SU-DHL-6 (cell line): ENCODE results near the gene LRIT1.

Experiments
- H2AFZ ChIP-seq: fragments of 200-600 bp; sonication (generic); 2 replicates; pipeline ENCODE4 v1.6.1; 2014; ENCODE audit warnings: low read depth, mild to moderate bottlenecking, moderate library complexity, mixed read lengths, antibody characterized with exemption, low read length; ENCODE audit not compliant: severe bottlenecking
- H3F3A ChIP-seq: fragments of 200-600 bp; shearing (Covaris generic); 2 replicates; pipeline ENCODE4 v1.6.0; 2016; ENCODE audit warnings: antibody characterized with exemption, mild to moderate bottlenecking; ENCODE audit not compliant: insufficient read depth
- H3K27ac ChIP-seq: fragments of 200-600 bp; sonication (generic); 2 replicates; pipeline ENCODE4 v1.5.1; 2016; ENCODE audit warnings: low read depth, mild to moderate bottlenecking, low read length, moderate library complexity, mixed read lengths
- H3K27me3 ChIP-seq: fragments of 200-600 bp; sonication (generic), shearing (Covaris generic); 2 replicates; pipeline ENCODE4 v1.6.0; 2014; ENCODE audit warnings: mild to moderate bottlenecking, low read length
- H3K36me3 ChIP-seq: fragments of 200-600 bp; sonication (generic); 2 replicates; pipeline ENCODE4 v1.6.1; 2014; ENCODE audit warnings: mild to moderate bottlenecking, low read length, mixed read lengths
- H3K4me2 ChIP-seq: fragments of 300-600, 200-600 bp; shearing (Covaris generic), sonication (generic); 2 replicates; pipeline ENCODE4 v1.6.0; 2014; ENCODE audit warnings: low read length, low read depth, mild to moderate bottlenecking; ENCODE audit not compliant: poor library complexity, severe bottlenecking
- H3K4me3 ChIP-seq: fragments of 200-600 bp; sonication (generic); 2 replicates; pipeline ENCODE4 v1.5.1; 2014; ENCODE audit warnings: antibody characterized with exemption, low read length, mild to moderate bottlenecking, mixed read lengths; ENCODE audit not compliant: insufficient read depth, poor library complexity, severe bottlenecking
- H3K79me2 ChIP-seq: fragments of 200-600 bp; sonication (generic); 2 replicates; pipeline ENCODE4 v1.6.1; 2014; ENCODE audit warnings: mild to moderate bottlenecking, low read length, moderate library complexity; ENCODE audit not compliant: insufficient read depth
- H3K9ac ChIP-seq: fragments of 200-600 bp; sonication (generic); 2 replicates; pipeline ENCODE4 v1.7.0; 2014; ENCODE audit warnings: mild to moderate bottlenecking, low read length
- H3K9me2 ChIP-seq: fragments of 200-600 bp; sonication (generic); replicated peaks from 2 replicates; pipeline ENCODE4 v1.6.1; 2014; ENCODE audit warnings: low read length; ENCODE audit not compliant: insufficient read depth
- H3K9me3 ChIP-seq: fragments of 200-600 bp; sonication (generic); 2 replicates; pipeline ENCODE4 v1.6.1; 2014; ENCODE audit warnings: low read length, mixed read lengths; ENCODE audit not compliant: insufficient read depth
- H4K20me1 ChIP-seq: fragments of 200-600 bp; sonication (generic); 2 replicates; pipeline ENCODE4 v1.6.1; 2014; ENCODE audit warnings: low read depth, mild to moderate bottlenecking, antibody characterized with exemption, low read length, moderate library complexity, mixed read lengths
- CTCF ChIP-seq: fragments of 200-600 bp; sonication (generic); IDR thresholded peaks from one replicate; pipeline ENCODE4 v1.5.1; 2017; ENCODE audit warnings: antibody characterized with exemption, mild to moderate bottlenecking, low read length, moderate library complexity; ENCODE audit not compliant: insufficient read depth, poor library complexity, severe bottlenecking
- EZH2phosphoT487 ChIP-seq: fragments of 200-600 bp; sonication (generic), shearing (Covaris generic); conservative IDR thresholded peaks from 2 replicates; pipeline ENCODE4 v1.6.1; 2018; ENCODE audit warnings: mild to moderate bottlenecking, antibody characterized with exemption, low read length, moderate library complexity, mixed read lengths

The LRIT1 gene

GRCh38 chr10:84257343-84258020 lies 16.1 kb upstream of the LRIT1 start:
- H2AFZ ChIP-seq: no peak overlapping the region
- H3K27me3 ChIP-seq: no peaks in the 10 kb centered on the region
- H3K79me2 ChIP-seq: no peaks in the 10 kb centered on the region
- no peak for TF ChIP-seq CTCF
- TF ChIP-seq EZH2phosphoT487: no peak
- H3K9ac ChIP-seq: no peak overlapping the region
- H4K20me1 ChIP-seq: no peaks in the 10 kb centered on the region
- no peak overlapping the region for H3K4me3 ChIP-seq
- H3K9me2 ChIP-seq: no peaks in the 10 kb centered on the region
- no peaks in the 10 kb centered on the region for H3F3A ChIP-seq
- no peaks in the 10 kb centered on the region for H3K36me3 ChIP-seq
- H3K4me2 ChIP-seq: no peak overlapping the region
- H3K27ac ChIP-seq: no peak overlapping the region
- H3K9me3 ChIP-seq: no peaks in the 10 kb centered on the region

- H3K27ac ChIP-seq: no peak overlapping the region
- H3K79me2 ChIP-seq: no peaks in the 10 kb centered on the region
- H3K9ac ChIP-seq: no peak overlapping the region
- no peaks in the 10 kb centered on the region for H3K9me2 ChIP-seq
- no peak overlapping the region for H3K4me2 ChIP-seq
- H3F3A ChIP-seq: no peaks in the 10 kb centered on the region
- H3K27me3 ChIP-seq: no peaks in the 10 kb centered on the region
- H3K9me3 ChIP-seq: no peaks in the 10 kb centered on the region
- H4K20me1 ChIP-seq: no peaks in the 10 kb centered on the region
- H3K36me3 ChIP-seq: no peaks in the 10 kb centered on the region
- no peak for TF ChIP-seq EZH2phosphoT487
- peak; percentile 40 for TF ChIP-seq CTCF
- no peak overlapping the region for H3K4me3 ChIP-seq
- H2AFZ ChIP-seq: no peak overlapping the region
Measured at GRCh38 chr10:84256510-84257342, 15.4 kb upstream of the LRIT1 start.

- Histone ChIP-seq H2AFZ (no peak overlapping the region), H3K9ac (no peak overlapping the region)
Measured at GRCh38 chr10:84254552-84255478, 13.5 kb upstream of the LRIT1 start.

More at GRCh38 chr10:84254552-84255478, 13.5 kb upstream of the LRIT1 start:
- Histone ChIP-seq H3K4me2 (no peak overlapping the region), H3K9me2 (no peaks in the 10 kb centered on the region), H3K27ac (no peak overlapping the region), H3K4me3 (no peak overlapping the region), H3F3A (no peaks in the 10 kb centered on the region), H3K36me3 (no peaks in the 10 kb centered on the region), H4K20me1 (no peaks in the 10 kb centered on the region), H3K79me2 (no peaks in the 10 kb centered on the region), H3K9me3 (no peaks in the 10 kb centered on the region), H3K27me3 (no peaks in the 10 kb centered on the region)
- TF ChIP-seq CTCF (no peak), EZH2phosphoT487 (no peak)
